ENCODE results near the gene ZNF316.

The ZNF316 gene

GRCh38 chr7:6691609-6692106, 54.5 kb downstream of the ZNF316 start:
- DNase-seq (ENCODE audit: low read depth), result no peak

GRCh38 chr7:6700793-6701192, 63.7 kb downstream of the ZNF316 start:
- no peak for DNase-seq (ENCODE audit: low read depth)

- no peak for DNase-seq (ENCODE audit: low read depth)
Observed at GRCh38 chr7:6701860-6702259, 64.7 kb downstream of the ZNF316 start.

Data from activated T-helper 1 cell treated with Interleukin-2 at 50 U/mL for 16 hours (primary cell).